Activated T-helper 1 cell treated with anti-CD3 and anti-CD28 coated beads, Interleukin-2, amount 50 U/mL, for 16 hours (primary cell): Measurements from ENCODE around the gene MROH7.

Source experiments
- DNase-seq, 2 donors: peaks; one replicate each; pipeline ENCODE4 v3.0.0-alpha.2; 2020; ENCODE audit warnings: low read depth in 1 of 2, low spot score in 1 of 2

Gene MROH7

GRCh38 chr1:54640863-54641836, at the start of gene MROH7:
Gene MROH7, plus strand, starts transcription at chr1:54641786. Its CDS starts 11,141 bp downstream, at chr1:54652927.
- DNase-seq = no peak

- DNase-seq = no peak
Observed at GRCh38 chr1:54593571-54594160, 47.9 kb upstream of the MROH7 start.

DNA sequence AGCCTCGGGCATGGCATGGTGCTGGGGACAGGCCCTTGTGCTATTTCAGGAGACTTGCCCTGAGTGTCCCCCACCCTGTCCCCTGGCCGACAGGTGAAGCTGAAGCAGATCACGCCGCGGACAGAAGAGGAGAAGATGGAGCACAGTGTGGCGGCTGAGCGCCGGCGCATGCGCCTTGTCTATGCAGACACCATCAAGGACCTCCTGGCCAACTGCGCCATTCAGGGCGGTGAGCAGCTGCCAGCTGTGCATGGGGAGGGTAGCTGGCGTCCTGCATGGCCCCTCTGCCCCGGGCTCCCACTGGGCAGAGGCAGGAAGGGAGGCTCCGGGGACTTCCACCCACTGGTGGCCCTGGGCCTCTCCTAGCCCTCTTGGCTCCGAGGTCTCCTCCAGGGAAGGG, 47.1 kb upstream of the MROH7 start:
- DNase-seq = no peak

GRCh38 chr1:54595956-54596498, 45.6 kb upstream of the MROH7 start:
- no peak for DNase-seq

DNA sequence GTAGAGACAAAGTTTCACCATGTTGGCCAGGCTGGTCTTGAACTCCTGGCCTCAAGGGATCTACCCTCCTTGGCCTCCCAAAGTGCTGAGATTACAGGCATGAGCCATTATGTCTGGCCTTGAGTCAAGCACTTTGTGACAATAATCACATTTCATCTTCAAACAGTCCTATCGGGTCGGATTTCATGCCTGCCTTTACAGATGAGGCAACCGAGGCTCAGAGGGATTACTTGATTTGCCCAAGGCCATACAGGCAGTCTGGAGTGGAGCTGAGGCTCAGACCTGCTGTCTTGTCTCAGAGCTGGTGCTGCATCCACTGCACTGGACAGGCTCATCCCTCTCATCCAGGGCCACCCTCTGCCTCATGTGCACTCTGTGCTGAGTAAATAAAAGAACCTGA, 44.8 kb upstream of the MROH7 start:
- no peak for DNase-seq

- DNase-seq = no peak
Observed at GRCh38 chr1:54597455-54598030, 44.0 kb upstream of the MROH7 start.

GRCh38 chr1:54599211-54599823, 42.3 kb upstream of the MROH7 start:
- DNase-seq = no peak

GRCh38 chr1:54600947-54601721, 40.5 kb upstream of the MROH7 start:
- DNase-seq = no peak

DNA sequence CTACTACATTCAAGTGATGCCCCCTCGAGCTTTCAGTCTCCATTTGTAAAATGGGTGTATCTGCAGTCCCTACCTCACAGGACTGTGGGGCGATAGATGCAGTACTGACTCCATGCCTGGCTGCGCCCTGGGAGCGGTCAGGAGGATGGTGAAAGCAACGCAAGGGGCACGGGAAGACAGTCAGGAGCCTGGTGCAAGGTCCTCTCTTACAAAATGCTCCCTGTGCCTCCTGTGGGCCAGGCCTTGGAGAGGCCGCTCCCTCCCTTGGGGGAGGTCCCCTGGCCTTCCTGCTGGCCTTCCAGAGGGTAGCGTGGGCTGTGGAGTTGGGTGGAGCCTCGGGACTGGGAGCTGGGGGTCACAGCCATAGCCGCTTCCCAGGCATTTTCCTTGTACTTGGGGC, 39.9 kb upstream of the MROH7 start:
- no peak for DNase-seq

- DNase-seq = no peak
Observed at GRCh38 chr1:54602554-54602953, 39.0 kb upstream of the MROH7 start.

DNA sequence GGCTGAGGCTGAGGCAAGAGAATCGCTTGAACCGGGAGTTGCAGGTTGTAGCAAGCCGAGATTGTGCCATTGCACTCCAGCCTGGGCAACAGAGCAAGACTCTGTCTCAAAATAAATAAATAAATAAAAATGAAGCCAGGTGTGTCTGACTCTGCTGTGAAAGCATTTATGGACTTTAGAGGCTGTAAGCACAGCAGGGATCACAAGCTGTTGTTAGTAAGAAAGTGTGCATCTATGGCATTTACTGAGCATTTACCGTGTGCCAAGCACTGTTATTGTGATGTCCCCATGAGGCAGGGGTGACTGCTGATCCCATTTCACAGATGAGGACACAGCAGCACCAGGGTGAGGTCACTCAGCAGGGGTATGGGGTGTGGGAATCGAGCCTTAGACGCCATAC, 38.3 kb upstream of the MROH7 start:
- no peak for DNase-seq

DNA sequence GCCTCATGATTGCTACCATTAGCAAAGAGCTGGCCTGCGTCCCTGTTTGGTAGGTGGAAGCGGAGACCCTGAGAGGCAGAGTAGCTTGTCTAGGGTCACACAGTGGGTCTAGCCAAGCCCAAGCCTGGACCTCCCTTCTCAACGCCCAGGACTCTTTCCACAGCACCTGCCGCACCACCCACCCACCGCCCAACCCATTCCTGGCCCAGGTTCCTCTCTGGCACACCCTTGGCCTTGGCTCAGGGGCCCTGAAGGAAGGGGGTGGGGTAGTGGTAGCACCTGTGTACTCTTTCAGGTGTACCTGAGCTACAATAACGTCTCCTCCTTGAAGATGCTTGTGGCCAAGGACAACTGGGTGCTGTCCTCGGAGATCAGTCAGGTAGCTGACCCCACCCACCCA, 37.5 kb upstream of the MROH7 start:
- no peak for DNase-seq

DNA sequence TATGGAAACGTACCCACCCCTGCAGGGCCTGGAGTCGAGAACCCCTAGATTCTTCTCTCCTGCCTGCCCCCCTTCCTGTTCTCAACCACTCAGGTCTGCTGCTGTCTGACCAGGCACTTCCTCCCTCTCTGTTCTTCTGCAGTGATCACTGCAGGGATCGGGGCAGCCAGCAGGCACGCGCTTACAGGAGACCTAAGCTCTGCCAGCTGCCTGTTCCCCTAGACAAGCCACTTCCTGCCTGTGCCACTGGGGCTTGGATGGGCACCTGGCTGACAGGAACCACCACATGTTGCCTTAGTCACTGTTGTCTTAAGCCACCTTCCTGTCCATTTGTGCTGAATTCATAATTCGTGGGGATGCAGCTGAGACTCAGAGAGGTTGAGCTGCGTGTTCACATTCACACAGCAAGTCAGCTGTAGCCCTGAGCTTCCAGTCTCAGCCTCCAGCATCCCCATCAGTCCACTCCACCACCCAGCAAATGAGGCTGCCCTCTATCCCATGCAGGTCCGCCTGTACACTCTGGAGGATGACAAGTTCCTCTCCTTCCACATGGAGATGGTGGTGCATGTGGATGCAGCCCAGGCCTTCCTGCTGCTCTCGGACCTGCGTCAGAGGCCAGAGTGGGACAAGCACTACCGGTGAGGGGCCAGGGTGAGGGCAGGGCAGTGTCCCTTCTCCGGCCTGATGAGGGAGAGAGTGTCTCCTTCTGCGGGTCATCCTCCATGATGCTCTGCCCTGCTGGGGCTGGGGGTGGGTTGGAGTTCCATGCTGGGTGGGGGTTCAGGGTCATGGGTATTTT, 36.8 kb upstream of the MROH7 start:
- DNase-seq = no peak

DNA sequence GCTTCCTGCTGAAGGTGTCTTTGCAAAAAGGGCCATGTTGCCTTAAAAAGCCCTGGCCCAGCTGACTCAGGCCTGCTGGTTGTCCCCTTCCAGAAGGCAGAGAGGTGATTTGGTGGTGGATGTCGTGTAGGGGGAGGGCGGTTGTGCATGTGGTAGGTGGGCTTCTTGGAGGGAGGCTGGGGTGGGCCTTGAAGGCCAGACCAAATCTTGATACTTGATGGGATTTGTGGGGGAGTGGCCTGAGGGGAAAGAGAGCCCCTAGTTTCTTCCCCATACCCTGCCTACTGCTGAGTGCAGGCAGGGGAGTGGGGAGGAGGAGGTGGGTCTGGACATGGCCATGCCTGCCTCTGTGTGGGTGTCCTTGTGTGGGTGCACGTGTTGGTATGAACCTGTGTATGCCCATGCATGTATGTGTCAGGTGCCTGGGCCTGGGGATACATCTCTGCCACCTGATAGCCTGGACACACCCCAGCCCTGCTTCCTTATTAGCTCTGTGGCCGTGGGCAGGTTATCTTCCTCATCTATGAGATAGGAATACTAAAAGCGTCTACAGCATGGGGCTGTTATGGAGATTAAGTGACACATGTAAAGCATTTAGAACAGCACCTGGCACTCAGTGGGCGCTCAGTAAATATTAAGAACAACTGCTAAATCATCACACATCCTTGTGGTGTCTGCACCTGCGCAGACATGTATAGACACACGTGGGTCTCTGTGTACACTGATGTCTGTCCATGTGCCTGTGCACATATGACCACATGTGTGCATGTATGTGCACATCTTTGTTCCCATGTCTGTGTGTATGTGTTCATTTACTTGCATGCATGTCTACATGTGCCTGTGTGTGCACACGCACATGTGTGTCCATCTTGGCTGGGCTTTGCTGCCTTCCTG, 35.2 kb upstream of the MROH7 start:
- no peak for DNase-seq

- DNase-seq = no peak
Observed at GRCh38 chr1:54606990-54607325, 34.6 kb upstream of the MROH7 start.

- no peak for DNase-seq
Observed at GRCh38 chr1:54607821-54608565, 33.6 kb upstream of the MROH7 start.

- DNase-seq = no peak
Observed at GRCh38 chr1:54608566-54609230, 32.9 kb upstream of the MROH7 start.
